GM12801 (cell line): ENCODE results near the gene TMEM217.

Source experiments
- CTCF ChIP-seq: IDR thresholded peaks from one replicate; pipeline ENCODE4 v1.5.1; 2011; ENCODE audit warnings: control low read depth; ENCODE audit not compliant: insufficient read length; ENCODE audit errors: extremely low read depth

TMEM217 gene

GRCh38 chr6:37285861-37286311 lies 27.9 kb upstream of the TMEM217 start:
- TF ChIP-seq CTCF, result no peak

- TF ChIP-seq CTCF, result no peak
Measured at GRCh38 chr6:37284781-37285180, 26.8 kb upstream of the TMEM217 start.

GRCh38 chr6:37283671-37284151 lies 25.8 kb upstream of the TMEM217 start:
- no peak for TF ChIP-seq CTCF

- TF ChIP-seq CTCF, result no peak
Measured at GRCh38 chr6:37283268-37283667, 25.3 kb upstream of the TMEM217 start.

GRCh38 chr6:37282371-37282770 lies 24.4 kb upstream of the TMEM217 start:
- TF ChIP-seq CTCF, result no peak

GRCh38 chr6:37280162-37280887 lies 22.4 kb upstream of the TMEM217 start:
- no peak for TF ChIP-seq CTCF

GRCh38 chr6:37279366-37280134 lies 21.6 kb upstream of the TMEM217 start:
- TF ChIP-seq CTCF, result no peak
